ENCODE measurements around the gene APBA2.

APBA2 gene

DNA sequence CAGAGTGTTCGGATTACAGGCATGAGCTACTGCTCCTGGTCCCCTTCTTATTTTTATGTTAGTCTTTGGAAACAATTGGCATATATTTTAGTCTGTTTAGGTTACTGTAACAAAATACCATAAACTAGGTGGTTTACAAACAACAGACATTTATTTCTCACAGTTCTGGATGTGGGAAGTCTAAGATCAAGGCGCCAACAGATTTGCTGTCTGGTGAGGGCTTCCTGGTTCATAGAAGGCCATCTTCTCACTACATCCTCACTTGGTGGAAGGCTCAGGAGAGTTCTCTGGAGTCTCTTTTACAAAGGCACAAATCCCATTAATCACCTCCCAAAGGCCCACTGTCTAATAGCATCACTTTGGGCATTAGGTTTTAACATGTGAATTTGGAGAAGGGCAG is 101.0 kb downstream of the APBA2 start:
- no peak for DNase-seq

DNA sequence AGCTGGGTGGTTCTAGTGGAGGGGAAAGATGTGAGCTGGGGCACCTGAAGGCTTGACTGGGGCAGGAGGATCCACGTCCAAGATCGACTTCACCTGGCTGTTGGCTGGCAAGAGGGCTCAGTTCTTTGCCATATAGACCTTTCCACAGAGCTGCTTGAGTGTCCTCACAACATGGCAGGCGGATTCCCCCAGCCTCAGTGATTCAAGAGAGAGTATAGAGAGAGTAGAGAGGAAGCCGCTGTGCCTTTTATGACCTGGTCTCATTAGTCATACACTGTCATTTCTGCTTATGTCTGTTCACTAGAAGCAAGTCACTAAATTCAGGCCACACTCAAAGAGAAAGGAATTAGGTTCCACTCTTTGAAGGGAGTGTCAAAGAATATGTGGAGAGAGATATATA is 101.6 kb downstream of the APBA2 start:
- DNase-seq, result no peak

DNA sequence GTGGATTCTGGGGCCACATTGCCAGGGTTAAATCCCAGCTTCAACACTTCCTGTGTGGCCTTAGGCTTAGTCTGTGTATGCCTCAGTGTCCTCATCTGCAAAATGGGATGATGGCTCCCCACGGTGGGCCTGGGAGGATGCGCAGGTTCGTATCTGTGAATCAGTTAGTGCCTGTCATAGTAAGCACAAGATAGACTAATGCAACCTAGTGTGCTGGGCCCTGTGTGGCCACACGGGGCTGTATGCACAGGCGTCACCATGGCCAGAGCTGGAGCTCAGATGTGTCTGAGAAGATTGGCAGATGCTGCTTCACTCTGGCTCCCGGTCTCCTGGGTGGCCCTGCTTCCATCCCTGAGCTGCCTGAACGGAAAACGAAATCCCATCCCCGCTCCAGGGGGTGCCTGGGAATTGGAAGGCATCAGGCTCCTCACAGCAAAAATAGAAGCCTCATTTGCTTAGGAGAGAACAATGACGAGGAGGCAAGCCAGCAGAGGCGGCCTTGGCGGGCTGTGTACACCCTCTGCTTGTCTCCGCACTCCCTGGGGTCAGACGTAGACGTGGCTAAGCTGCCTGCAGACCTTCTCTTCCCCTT is 103.6 kb downstream of the APBA2 start:
- DNase-seq, result no peak

DNA sequence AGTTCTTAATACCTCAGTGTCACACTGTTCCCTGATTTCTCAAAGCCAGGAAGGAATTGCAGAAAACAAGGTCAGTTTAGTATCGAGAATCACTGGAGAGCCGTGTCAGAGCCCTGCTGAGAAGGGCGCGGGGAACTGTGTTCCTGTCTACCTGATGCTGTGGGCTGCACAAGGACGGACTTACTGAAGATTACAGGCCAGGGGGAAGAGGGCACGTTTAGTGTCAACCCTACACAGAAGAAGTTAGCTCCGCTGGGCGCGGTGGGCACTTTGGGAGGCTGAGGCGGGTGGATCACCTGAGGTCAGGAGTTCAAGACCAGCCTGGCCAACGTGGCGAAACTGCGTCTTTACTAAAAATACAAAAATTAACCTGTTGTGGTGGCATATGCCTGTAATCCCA is 104.1 kb downstream of the APBA2 start:
- no peak for DNase-seq

DNA sequence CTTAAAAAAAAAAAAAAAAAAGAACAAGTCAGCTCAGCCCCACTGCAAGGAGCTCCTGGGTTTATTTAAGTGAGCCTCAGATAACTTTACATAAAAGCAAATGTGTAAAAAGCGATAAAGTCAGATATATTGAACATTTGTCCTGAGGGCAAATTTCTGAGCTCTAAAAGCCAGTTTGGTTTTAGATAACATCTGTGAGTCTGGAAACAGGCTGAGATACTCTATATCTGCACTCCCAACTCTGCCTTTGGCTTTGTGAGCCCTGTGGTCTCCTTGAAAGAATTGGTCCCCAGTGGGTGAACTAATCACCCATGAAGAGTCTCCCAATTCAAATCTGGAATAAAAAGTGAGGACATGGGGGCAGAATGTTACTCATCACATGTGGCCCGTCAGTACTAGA is 104.6 kb downstream of the APBA2 start:
- no peak for DNase-seq

DNA sequence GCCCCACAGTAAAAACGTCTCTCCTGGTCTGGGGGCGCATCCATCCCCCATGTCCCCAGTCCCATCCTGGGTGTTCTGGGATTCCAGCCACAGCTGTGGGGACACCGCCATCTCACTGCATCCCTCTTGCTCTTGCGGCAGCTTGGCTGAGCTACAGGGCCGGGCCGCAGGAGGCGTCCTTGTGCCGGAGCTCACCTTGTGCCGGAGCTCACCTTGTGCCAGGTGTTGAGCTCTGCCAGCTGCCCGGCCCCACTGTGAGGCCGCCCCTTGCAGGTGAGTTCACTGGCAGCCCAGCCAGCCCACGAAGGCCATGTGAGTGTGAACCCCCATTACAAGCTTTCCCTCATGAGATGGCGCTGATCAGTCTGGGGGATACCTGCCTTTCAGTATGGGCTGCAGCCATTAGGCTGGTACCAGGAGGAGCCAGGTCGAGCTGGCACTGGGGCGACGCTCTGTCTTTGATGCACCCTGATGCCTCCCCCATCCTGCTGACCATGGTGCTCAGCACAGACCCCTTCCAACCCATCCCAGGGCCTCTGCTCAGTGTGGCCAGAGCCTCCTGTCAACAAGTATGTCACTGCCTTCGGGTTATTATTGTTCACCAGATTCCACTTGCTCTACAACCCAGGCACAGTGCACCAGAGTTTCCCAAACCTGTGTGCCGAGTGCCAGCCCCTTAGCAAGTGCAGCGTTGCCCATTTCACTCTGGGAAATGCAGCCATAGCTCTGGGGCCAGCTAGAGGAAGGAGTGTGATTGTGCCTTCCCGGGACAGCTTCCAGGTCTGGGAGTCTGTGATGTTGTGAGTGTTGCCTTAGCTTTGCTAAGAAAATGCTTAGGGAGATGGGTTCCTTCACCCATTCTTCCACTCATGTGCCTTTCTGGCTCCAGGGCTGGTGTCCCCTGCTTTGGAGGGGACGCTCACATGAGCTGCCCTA is 105.7 kb downstream of the APBA2 start:
- no peak for DNase-seq

DNA sequence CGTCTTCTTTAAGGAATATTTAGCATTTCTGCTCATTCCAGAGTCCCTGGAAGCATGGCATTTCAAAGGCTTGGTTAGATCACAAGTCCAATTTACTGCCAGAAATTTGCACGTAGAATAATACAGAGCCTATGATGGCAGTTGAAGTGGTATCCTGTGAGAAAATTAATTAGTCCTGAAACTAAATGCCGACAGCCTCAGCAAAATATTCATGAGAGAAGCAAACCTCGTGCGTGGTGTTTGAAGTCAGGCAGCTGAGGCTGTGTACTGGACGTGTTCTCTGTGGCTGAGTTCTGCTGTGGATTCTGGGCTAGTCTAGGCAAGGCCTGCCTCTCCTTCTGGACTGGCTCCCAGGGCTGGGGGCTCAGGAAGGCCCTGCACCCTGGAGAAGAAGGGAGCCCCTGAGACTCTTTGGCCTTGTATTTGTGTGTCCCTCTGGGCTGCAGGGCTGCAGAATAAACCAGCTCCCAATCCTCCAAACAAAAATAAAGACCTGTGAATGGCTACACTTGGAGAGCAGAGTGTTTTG is 106.6 kb downstream of the APBA2 start:
- no peak for DNase-seq

DNA sequence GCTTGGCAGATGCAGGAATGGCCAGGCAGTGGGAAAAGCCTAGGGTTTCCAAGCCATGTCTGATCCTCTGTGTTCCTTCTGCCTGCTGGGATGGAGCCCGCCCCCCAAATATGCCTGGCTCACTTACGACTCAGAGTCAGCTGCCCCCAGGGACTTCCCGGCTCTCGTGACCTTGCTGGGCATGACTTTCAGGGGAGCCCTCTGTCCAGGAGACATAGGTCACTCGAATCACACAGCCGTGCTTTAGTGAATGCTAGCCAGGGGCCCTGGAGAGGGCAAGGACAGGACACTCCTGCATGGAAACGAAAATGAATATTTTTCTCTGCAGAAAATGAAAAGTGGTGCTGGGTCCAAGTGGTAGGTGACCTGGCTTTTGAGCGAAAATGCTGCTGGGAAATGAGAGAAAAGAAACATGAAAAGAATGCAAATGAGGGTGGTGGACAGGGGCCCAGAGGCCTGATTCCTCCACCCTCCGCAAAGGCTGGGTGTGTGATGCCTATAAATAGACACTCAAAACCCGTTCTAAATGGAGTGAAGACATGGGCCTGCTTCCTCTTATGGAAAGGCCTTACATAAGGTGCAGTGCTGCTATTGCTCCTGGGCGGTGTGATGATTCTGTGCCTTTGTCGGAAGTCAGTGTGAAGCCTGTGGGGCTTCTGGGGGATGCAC is 107.4 kb downstream of the APBA2 start:
- no peak for DNase-seq

DNA sequence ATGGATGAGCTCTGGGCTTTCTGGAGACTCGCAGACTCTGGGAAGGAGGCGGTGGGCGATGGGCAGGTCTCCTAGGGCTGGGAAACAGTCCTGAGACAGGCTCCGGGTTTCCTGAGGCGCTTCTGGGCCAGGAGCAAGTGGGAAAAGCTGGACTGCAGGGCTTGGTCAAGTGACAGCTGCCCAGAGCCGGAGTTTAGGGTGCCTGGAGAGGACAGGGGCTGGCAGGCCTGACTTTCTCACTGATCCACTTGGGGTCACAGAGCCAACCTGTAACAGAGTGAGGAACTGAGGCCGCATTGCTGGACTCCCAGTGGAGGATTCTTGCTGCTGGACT is 107.9 kb downstream of the APBA2 start:
- DNase-seq, result no peak

DNA sequence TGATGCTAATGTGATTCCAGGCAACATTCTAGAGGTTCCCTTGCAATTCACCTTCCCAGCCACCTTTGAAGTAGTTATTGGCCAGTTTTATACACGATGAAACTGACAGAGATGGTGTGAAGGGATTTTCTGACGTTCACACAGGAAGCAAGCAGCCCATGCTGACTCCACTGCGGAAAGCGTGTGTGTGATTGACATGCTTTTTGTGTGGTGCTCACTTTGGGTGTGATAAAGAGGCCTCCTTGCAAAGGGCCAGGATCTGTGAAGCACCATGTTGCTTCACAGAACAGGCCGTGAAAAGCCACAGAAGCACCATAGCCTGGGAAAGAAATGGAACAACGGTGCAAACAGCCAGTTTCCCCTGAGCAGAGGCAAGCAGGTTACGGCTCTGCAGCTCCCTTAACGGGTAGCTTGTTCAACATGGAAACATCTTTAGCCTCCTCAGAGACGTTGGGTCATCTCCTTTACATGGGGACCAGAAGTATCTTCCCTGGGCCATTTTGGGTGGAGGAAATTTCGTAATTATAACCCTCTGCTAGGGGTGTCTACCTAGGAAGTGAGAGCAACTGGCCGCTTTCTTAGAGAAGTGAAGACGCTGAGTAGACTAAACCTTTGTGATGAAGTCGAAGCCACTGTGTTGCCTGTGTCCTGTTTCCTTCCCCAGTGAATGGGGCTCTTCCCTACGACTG is 108.5 kb downstream of the APBA2 start:
- no peak for DNase-seq

DNA sequence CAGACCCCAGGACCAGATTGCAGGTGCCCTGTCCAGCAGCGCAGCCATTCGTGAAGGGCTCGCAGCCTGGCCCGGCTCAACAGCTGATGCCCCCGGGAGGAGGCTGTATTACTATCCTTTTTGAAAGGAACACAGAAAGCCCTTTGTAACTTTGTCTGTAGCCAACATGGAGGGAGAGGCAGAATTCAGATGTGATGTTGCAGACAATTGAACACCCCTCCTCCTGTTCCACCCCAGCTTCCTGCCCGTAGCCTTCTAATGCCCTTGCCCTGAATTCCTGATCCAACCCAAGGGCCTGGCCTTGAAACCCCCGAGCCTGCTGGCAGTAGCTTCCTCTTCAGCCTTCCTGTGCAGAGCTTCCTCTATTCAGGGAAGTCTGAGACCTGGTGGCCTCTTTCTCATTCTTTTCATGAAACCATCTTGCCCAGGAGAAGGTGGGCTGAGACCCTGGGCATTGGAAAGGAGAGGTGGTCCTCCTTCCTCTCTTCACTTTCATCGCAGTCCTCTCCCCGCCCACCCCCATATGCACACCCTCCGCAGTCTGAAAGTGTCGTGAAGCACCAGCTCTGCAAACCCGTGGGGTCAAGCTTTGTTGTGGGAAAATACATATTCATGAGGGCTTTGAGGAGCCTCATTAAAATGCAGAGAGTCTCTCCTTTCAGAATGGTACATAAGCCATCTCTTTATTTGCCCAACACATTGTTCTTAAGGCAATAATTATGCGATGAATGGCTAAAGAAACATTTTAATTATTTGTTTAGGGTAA is 109.2 kb downstream of the APBA2 start:
- DNase-seq, result no peak

DNA sequence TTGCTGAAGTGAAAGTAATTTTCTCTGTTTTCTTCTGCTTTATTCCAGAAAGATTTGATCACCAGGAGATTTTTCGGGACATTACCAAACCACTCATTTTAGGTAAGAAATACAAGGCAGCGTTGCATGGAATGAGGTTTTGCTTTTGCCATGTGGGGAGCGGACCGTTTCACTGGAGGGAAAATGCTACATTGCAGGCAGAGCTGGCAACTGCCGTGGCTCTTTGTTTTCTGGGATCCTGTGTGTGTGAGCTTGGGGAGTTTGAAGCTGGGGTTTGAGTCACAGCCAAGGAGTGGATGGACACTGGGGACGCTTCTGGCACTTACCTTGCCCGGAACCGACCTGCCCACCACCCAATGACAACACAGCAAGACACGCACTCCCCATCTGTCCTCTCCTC is 109.9 kb downstream of the APBA2 start:
- no peak for DNase-seq

DNA sequence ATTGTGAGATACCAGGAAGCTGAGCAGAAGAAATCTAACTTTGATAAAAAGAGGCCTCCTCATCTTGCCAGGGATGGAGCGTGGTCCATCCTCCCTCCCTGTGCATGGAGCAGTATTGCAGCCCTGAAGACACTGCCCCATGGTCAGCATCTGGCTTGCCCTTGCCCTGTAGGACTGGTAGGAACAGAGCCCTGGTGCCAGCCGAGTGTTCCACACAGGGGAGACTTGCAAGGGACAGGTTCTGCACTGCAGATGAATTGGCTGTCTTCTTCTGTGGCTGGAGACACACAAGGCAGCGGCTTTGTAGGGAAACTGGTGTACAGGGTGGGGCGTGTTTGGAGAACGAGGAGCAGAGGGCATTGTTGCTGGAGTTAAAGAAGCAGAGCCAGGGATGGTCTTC is 110.5 kb downstream of the APBA2 start:
- no peak for DNase-seq

DNA sequence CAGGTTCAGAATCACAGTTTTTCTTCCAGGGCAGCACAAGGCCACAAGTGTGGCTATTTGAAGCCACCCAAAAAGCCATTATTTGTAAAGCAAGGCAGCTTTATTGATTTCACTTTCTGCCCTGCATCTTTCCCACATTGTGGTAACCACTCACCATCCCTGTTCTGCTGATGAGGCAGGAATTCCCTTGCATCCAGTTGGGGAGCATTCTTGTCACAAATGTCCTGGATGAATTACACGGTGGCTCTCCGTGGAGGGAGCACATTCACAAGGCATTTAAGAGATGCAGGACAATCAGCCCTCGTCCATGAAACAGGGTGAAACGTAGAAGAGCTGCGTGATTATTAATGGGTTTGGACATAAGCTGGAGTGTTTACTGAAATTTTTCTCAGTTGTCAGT is 111.2 kb downstream of the APBA2 start:
- no peak for DNase-seq

DNA sequence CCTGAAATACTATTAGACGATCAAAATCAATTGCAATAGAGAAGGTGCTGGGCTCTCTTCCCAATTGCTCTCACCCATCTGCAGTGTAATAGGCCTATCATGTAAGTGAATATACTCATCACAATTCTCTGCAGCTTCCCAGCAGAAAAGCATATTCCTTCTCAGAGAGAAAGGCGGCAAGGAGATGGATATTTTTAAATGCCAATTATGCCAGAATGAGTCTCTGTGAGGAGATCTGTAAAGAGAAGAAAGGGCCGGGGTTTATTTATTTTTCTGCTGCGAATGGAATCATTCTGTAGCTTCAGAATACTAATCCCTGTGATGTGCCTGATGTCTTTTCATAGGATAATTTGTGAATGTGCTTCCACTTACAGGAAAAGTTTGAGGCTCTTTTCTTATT is 112.0 kb downstream of the APBA2 start:
- DNase-seq, result no peak

DNA sequence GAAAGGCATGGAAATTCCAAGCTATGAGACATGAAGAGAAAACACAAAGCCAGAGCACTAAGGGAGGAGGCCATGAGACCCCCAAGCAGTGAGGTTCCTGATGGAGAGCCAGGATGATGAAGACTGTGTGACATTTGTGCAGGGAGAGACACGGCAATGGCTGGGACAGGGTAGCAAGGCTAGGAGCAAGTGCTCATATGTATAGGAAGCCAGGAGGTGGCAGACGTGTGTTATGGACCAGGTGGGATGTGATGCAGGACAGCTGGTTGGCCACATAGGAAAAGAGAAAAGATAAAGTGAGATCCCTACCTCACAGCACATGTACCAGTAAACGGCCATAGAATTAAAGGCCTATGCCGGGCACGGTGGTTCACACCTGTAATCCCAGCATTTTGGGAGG is 112.7 kb downstream of the APBA2 start:
- no peak for DNase-seq

DNA sequence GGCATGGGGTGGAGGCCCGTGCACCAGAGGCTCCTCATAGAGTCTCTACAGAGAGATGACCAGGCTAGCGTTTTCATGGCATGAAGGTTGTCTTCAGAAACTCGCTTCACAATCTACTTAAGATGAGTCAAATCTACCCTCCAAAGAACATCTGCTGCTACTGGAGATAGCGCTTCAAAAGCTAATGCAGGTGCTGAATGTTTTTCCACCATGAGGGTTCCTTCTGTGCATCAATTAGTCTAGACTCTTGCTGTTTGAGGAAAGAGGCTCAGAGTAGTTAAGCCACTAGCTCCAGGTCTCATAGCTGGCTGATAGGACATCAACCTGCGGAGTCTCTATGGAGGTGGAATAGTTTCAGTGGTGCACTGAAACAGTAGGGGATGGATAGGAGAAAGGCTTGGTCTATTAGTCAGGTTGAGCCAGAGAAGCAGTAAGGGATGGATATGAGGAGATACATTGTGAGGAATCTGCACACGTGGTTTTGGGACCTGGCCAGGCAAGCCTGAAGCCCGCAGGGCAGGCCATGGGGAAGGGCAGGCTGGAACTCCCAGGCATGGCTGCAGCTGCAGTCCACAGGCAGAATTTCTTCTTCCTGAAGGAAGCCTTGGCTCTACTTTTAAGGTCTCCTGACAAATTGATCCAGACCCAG is 117.5 kb downstream of the APBA2 start:
- DNase-seq, result no peak

DNA sequence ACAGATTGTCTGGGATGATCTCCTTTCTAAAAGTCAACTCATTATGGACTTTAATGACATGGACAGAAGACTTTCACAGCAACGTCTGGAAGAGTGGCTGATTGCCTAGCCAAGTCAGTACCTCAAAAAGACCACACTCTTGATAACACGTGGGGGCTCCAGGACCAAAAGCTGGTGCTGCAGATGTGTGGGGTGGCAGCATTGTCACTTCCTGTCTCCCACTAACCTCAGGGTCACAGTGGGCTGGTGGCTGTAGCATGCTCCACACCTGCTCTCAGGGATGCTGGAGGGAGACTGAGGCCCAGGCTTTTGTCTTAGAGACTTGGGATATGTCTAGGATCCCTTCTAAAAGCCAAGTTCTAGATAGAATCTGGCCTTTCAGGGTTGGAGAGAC is 118.1 kb downstream of the APBA2 start:
- no peak for DNase-seq

DNA sequence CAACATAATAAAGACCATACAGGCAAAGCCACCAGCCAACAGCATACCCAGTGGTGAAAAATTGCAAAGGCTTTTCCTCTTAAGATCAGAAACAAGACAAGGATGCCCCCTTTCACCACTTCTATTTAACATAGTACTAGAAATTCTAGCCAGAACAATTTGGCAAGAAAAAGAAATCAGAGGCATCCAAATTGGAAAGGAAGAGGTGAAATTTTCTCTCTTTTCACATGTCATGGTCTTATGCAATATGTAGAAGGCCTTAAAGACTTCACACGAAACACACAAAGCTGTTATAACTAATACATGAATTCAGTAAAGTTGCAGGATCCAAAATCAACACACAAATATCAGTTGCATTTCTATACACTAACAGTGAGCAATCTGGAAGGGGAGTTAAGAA is 120.2 kb downstream of the APBA2 start:
- no peak for DNase-seq

DNA sequence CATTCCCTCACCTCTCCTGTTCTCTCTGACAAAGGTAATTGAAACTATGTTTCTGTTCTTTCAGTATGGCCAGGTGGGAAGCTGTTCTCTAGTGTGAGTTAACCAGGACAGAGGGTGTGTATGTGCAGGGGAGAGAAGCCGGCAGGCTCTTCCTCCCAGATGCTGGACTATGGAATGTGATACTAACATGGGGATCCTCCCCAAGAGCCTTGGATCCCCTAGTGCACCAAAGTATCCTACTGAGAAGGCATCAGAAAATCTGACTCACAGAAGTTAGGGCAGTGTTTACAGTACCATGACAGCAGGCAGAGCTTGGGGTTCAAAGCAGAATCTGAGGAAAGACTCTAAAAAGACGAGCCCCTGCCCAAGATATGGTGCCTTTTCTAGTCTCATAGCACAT is 123.1 kb downstream of the APBA2 start:
- no peak for DNase-seq

DNA sequence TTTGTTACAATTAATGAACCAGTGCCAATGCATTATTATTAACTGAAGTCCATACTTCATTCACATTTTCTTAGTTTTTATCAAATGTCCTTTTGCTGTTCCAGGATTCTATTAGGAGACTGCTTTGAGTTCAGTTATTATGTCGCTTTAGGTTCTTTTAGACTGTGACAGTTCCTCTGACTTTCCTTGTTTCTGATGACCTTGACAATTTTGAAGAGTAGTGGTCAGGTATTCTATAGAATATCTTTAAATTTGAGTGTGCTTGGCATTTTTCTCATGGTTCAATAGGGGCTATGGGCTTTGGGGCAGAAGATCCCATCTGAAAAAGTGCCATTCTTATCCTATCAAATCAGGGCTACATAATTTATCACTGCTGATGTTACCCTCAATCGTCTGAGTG is 126.3 kb downstream of the APBA2 start:
- DNase-seq, result no peak

DNA sequence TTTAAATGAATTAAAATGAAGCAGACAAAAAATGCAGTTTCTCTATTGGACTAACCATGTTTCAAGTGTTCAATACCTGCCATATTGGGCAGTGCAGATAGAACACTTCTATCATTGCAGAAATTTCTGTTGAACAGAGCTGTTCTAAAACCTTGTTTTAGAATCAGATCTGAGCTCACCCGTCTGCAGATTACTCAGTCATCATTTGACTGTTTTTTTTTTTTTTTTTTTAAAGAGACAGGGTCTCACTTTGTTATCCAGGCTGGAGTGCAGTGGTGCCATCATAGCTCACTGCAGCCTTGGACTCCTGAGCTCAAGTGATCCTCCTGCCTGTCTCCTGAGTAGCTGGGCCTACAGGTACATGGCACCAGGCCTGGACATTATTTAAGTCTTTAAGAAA is 128.7 kb downstream of the APBA2 start:
- DNase-seq, result no peak
